K562 (cell line): Measurements from ENCODE around the gene MLH3. TPM values are rescaled to one million over a fixed set of nuclear protein-coding genes. Genes with fewer than 3 reads are reported as not detected.

ENCODE experiments used
- ATAC-seq: fragments of 200-7000 bp; cut with Tn5 transposase; 3 replicates; pipeline ENCODE4 v1.9.1; 2020; ENCODE audit warnings: moderate library complexity
- BruUV-seq: library from RNA; stranded (reverse); fragments of 400-500 nt; replicated peaks from 2 replicates; lab custom pipeline; 2021; lab: Mats Ljungman, UMichigan
- CTCF ChIA-PET: fragments of 300-600 bp; formaldehyde crosslinking; extraction: SDS; loops from one replicate; lab custom pipeline; 2021; ENCODE audit warnings: low intra/inter-chr PET ratio; lab: Yijun Ruan, JAX
- POLR2A ChIA-PET: fragments of 300-600, 350-650 bp; sonication (Branson Sonifier 250); formaldehyde crosslinking; extraction: SDS; loops from one replicate; lab custom pipeline; 2021; ENCODE audit warnings: antibody characterized with exemption, inconsistent platforms; lab: Yijun Ruan, JAX
- DNase-seq, 4 experiments: peaks; one replicate each; pipeline versions ENCODE4 v3.0.0 to v3.0.0-alpha.2; 2011 to 2018; ENCODE audit warnings: low spot score in 3 of 4, mixed read lengths in 3 of 4; ENCODE audit errors: extremely low read depth in 1 of 4
- FAIRE-seq: peaks from 2 replicates; lab custom pipeline; 2011; peaks lifted over from hg19 to GRCh38; lab: Jason Lieb, UNC
- H2AFZ ChIP-seq: 2 replicates; pipeline ENCODE4 v1.6.0; 2011; ENCODE audit warnings: low read depth, low read length, control low read depth, inconsistent platforms
- H3K27ac ChIP-seq: fragments of 200-600 bp; 3 replicates; pipeline ENCODE4 v1.8.0; 2011; ENCODE audit warnings: low read depth, mild to moderate bottlenecking, control low read depth, inconsistent platforms, low read length, moderate library complexity, mixed read lengths; ENCODE audit errors: extremely low read depth
- H3K27me3 ChIP-seq, 2 experiments: fragments of 300-600 bp in 1 of 2; 2 replicates in 1 of 2; 3 replicates in 1 of 2; pipeline versions ENCODE4 v1.6.0 to v1.8.0; 2011; ENCODE audit warnings: inconsistent platforms in 2 of 2, low read length in 2 of 2, mild to moderate bottlenecking in 1 of 2, mixed read lengths in 1 of 2, moderate library complexity in 1 of 2; ENCODE audit not compliant: control insufficient read depth in 2 of 2, insufficient read depth in 2 of 2
- H3K36me3 ChIP-seq: fragments of 300-600 bp; 3 replicates; pipeline ENCODE4 v1.8.0; 2011; ENCODE audit warnings: mild to moderate bottlenecking, low read length, inconsistent platforms; ENCODE audit not compliant: control insufficient read depth, insufficient read depth
- H3K4me1 ChIP-seq, 2 experiments: fragments of 200-600 bp in 1 of 2; replicated peaks in 1 of 2; 2 replicates in 1 of 2; 3 replicates in 1 of 2; pipeline versions ENCODE4 v1.5.1 to v1.8.0; 2011; ENCODE audit warnings: inconsistent platforms in 2 of 2, low read length in 2 of 2, mild to moderate bottlenecking in 1 of 2, mixed read lengths in 1 of 2, moderate library complexity in 1 of 2; ENCODE audit not compliant: control insufficient read depth in 2 of 2, insufficient read depth in 2 of 2
- H3K4me2 ChIP-seq: 2 replicates; pipeline ENCODE4 v1.6.1; 2011; ENCODE audit warnings: low read length, control low read depth, inconsistent platforms, mixed read lengths; ENCODE audit not compliant: insufficient read depth
- H3K4me3 ChIP-seq: fragments of 200-600 bp; sonication (generic), shearing (Covaris generic); 2 replicates; pipeline ENCODE4 v1.5.1; 2016; ENCODE audit warnings: control low read depth, inconsistent platforms
- H3K79me2 ChIP-seq: fragments of 200-600 bp; 3 replicates; pipeline ENCODE4 v1.8.0; 2011; ENCODE audit warnings: low read length, inconsistent platforms; ENCODE audit not compliant: control insufficient read depth, insufficient read depth
- H3K9ac ChIP-seq, 2 experiments: 2 replicates each; pipeline versions ENCODE4 v1.6.0 to v1.6.1; 2011; ENCODE audit warnings: low read depth in 2 of 2, low read length in 2 of 2, control low read depth in 1 of 2, inconsistent platforms in 1 of 2, mild to moderate bottlenecking in 1 of 2, mixed read lengths in 1 of 2; ENCODE audit not compliant: insufficient read depth in 1 of 2
- H3K9me1 ChIP-seq: one replicate; pipeline ENCODE4 v1.6.0; 2011; ENCODE audit warnings: inconsistent platforms, mild to moderate bottlenecking, low read length, moderate library complexity; ENCODE audit not compliant: control insufficient read depth, insufficient read depth
- H3K9me3 ChIP-seq: replicated peaks from 2 replicates; pipeline ENCODE4 v1.5.1; 2011; ENCODE audit warnings: low read depth, low read length, inconsistent platforms; ENCODE audit not compliant: control insufficient read depth, insufficient read depth
- H4K20me1 ChIP-seq: replicated peaks from 2 replicates; pipeline ENCODE4 v1.6.1; 2011; ENCODE audit warnings: low read length, inconsistent platforms, mixed read lengths; ENCODE audit not compliant: control insufficient read depth, insufficient read depth
- HEY1 ChIP-seq: fragments of 250-450 bp; sonication (Bioruptor Pico); IDR thresholded peaks from 2 replicates; pipeline ENCODE4 v1.5.0; 2020; ENCODE audit warnings: mild to moderate bottlenecking, moderate library complexity, borderline replicate concordance
- MED1 ChIP-seq: sonication (generic); formaldehyde crosslinking; IDR thresholded peaks from 2 replicates; pipeline ENCODE4 v1.8.1; 2023; ENCODE audit warnings: missing genetic modification reagents, borderline replicate concordance
- POLR3A ChIP-seq: IDR thresholded peaks from 2 replicates; pipeline ENCODE4 v1.6.1; 2011; ENCODE audit warnings: borderline replicate concordance, mild to moderate bottlenecking, moderate library complexity; ENCODE audit not compliant: insufficient read length, insufficient read depth; ENCODE audit errors: extremely low read depth
- SOX6 ChIP-seq: fragments of 450-650 bp; IDR thresholded peaks from 2 replicates; pipeline ENCODE4 v1.6.1; 2014; ENCODE audit warnings: mild to moderate bottlenecking
- SRSF3 ChIP-seq: fragments of 200-400 bp; formaldehyde crosslinking; IDR thresholded peaks from 2 replicates; pipeline ENCODE4 v1.6.1; 2016; ENCODE audit warnings: mild to moderate bottlenecking, low read length, moderate library complexity; ENCODE audit not compliant: insufficient read depth
- TAF7 ChIP-seq: fragments of 450-650 bp; IDR thresholded peaks from 2 replicates; pipeline ENCODE4 v1.6.1; 2016; ENCODE audit warnings: missing genetic modification characterization, missing compliant biosample characterization
- ZNF311 ChIP-seq: fragments of 250-450 bp; sonication (Bioruptor Pico); IDR thresholded peaks from 2 replicates; pipeline ENCODE4 v1.4.0; 2020; ENCODE audit warnings: mild to moderate bottlenecking, moderate library complexity
- ZNF644 ChIP-seq: fragments of 200-800 bp; sonication (Bioruptor generic); IDR thresholded peaks from 2 replicates; pipeline ENCODE4 v1.6.1; 2016; ENCODE audit warnings: low read depth, missing genetic modification characterization, missing compliant biosample characterization
- ZNF707 ChIP-seq: fragments of 250-450 bp; sonication (Bioruptor Pico); conservative IDR thresholded peaks from 2 replicates; pipeline ENCODE4 v1.8.0; 2022; ENCODE audit warnings: inconsistent platforms, mild to moderate bottlenecking, moderate library complexity
- ZNF766 ChIP-seq: fragments of 200-800 bp; sonication (Bioruptor generic); conservative IDR thresholded peaks from 2 replicates; pipeline ENCODE4 v1.6.1; 2016; ENCODE audit warnings: missing genetic modification characterization, missing compliant biosample characterization
- ZNF79 ChIP-seq: fragments of 250-450 bp; sonication (Bioruptor Pico); IDR thresholded peaks from 2 replicates; pipeline ENCODE4 v1.4.0; 2020; ENCODE audit warnings: low read depth, mild to moderate bottlenecking, moderate library complexity
- WGBS: fragments of 100-300 bp; shearing (Covaris generic); methylation state at CpG from one replicate; pipeline ENCODE4 v1.1.6; 2016; ENCODE audit warnings: low coverage, mixed read lengths; ENCODE audit not compliant: insufficient coverage; ENCODE audit errors: missing lambda C conversion rate; 5-methylcytosine and 5-hydroxymethylcytosine counted together
- in situ Hi-C: fragments of 300-500 bp; cut with MboI; formaldehyde crosslinking; loops from 4 replicates; pipeline ENCODE4 v1.15.0; 2018; ENCODE audit warnings: inconsistent platforms, mixed read lengths
- intact Hi-C: fragments of 100-400 bp; cut with micrococcal nuclease; formaldehyde crosslinking; loops from 2 replicates; pipeline ENCODE4 v1.14.2; 2022
- polyA plus RNA-seq, 8 experiments: library from polyadenylated mRNA; depleted of rRNA in 4 of 8; stranded (reverse) in 5 of 8; unstranded in 3 of 8; fragments of >200 nt; fragmentation: Nextera tagmentation in 2 of 8; fragmentation: Illumina TruSeq in 1 of 8; extraction: Ambion mirVana in 2 of 8; extraction: Trizol in 1 of 8; gene quantifications; 2 replicates each; pipeline versions ENCODE4 v1.2.1 to v1.2.3, GENCODE V29; 2011 to 2014; ENCODE audit warnings: inconsistent platforms in 1 of 8, missing spikeins in 1 of 8
- total RNA-seq, 7 experiments: library from RNA; depleted of rRNA in 6 of 7; stranded (reverse); fragments of >200 nt in 6 of 7; fragmentation: Illumina TruSeq in 2 of 7; extraction: Trizol in 2 of 7; gene quantifications; 2 replicates each; pipeline versions ENCODE4 v1.2.1 to v1.2.3, GENCODE V29; 2011 to 2021; ENCODE audit warnings: low replicate concordance in 1 of 7
- TF ChIP-seq, protein P1 (sequence below): fragments of 200-400 bp; formaldehyde crosslinking; IDR thresholded peaks from 2 replicates; pipeline ENCODE4 v1.6.1; 2017; ENCODE audit warnings: mild to moderate bottlenecking, low read depth, low read length, moderate library complexity
- TF ChIP-seq, protein P2 (sequence below): fragments of 250-450 bp; sonication (Bioruptor Pico); IDR thresholded peaks from 2 replicates; pipeline ENCODE4 v1.8.0; 2022; ENCODE audit warnings: inconsistent platforms

The MLH3 gene
- total and polyA plus RNA-seq, 9 of the 15 experiments (the other 6 are each of a cell fraction or from before 2014, with no cell fraction given): 5.9 to 15.3 (median 10.7) TPM

DNA sequence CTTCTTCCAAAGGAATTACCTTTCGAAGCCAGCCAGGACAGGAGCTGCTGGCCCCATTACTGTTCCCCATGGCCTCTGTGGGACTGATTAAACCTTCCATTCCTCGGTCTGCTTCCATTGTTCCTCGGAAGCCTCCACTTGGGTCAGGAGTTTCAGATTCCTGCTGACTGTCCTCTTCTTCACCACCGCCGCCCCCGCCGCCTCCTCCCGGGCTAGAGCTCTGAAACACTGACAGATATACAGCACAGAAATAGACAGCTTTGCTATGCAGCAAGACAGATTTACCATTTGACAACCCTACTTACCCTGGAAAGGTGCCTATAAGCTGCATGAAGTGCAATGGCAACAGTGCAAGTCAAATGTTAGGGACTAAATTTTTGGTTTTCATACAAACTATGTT is 40.0 kb upstream of the MLH3 start:
- Histone ChIP-seq H2AFZ (no peak overlapping the region), H3K4me1 (no peaks in the 10 kb centered on the region), H3K4me2 (no peak overlapping the region), H3K27ac (no peak overlapping the region), H4K20me1 (no peaks in the 10 kb centered on the region), H3K79me2 (no peaks in the 10 kb centered on the region), H3K9ac (no peak overlapping the region), H3K9me1 (no peaks in the 10 kb centered on the region), H3K4me3 (no peak overlapping the region), H3K9me3 (no peaks in the 10 kb centered on the region), H3K27me3 (no peaks in the 10 kb centered on the region), H3K36me3 (peaks cover 34% of the 10 kb centered on the region; the same call in 2 of the 3 replicates)
- TF ChIP-seq ZNF707 (CRISPR knock-in tag) (no peak), HEY1 (CRISPR knock-in tag) (no peak), ZNF311 (CRISPR knock-in tag) (no peak)
- no TSS peak for BruUV-seq
- in situ Hi-C loops (no loop called here), intact Hi-C loops (no loop called here)
- POLR2A ChIA-PET: interaction anchor here (1.1 kb wide), 1 partner anchor 8 kb away, joined by 3 read pairs; no protein-coding TSS in a partner anchor
- CTCF ChIA-PET: no interaction called here
- no peak for DNase-seq
- 79% methylated on average over 7 of the region's 8 CpGs for WGBS
- no peak for FAIRE-seq
- ATAC-seq: no peak

DNA sequence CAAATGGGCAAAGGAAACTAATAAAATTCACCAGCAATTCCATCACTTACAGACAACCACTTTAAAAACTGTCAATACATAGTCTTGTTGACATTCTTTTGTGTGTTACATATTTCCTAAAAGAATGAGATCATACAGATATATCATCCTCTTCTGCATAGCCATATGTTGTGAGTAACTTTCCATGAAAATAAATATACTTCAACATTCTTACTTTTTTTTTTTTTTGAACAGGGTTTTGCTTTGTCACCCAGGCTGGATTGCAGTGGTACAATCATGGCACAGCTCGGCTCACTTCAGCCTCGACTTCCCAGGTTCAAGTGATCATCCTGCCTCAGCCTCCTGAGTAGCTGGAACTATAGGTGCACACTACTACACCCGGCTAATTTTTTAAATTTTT is 39.1 kb upstream of the MLH3 start:
- DNase-seq: no peak
- Histone ChIP-seq H2AFZ (no peak overlapping the region), H4K20me1 (no peaks in the 10 kb centered on the region), H3K36me3 (peaks cover 34% of the 10 kb centered on the region; the same call in 2 of the 3 replicates), H3K9me3 (no peaks in the 10 kb centered on the region), H3K9ac (no peak overlapping the region), H3K4me2 (no peak overlapping the region), H3K27ac (no peak overlapping the region), H3K4me3 (no peak overlapping the region), H3K9me1 (no peaks in the 10 kb centered on the region), H3K79me2 (no peaks in the 10 kb centered on the region), H3K4me1 (no peaks in the 10 kb centered on the region), H3K27me3 (no peaks in the 10 kb centered on the region)
- no TSS peak for BruUV-seq
- POLR2A ChIA-PET: interaction anchor here (1.1 kb wide), 1 partner anchor 9 kb away, joined by 3 read pairs; no protein-coding TSS in a partner anchor
- CTCF ChIA-PET: no interaction called here
- in situ Hi-C loops: no loop called here
- WGBS: 69% methylated on average over 3 of the region's 3 CpGs
- ATAC-seq: no peak
- FAIRE-seq: no peak
- intact Hi-C loops: no loop called here
- TF ChIP-seq ZNF79 (CRISPR knock-in tag) (no peak), SRSF3 (no peak), TAF7 (no peak), ZNF766 (no peak), SOX6 (no peak), ZNF644 (tag) (no peak), POLR3A (no peak), MED1 (CRISPR knock-in tag) (no peak)
- TF ChIP-seq, protein P1, sequence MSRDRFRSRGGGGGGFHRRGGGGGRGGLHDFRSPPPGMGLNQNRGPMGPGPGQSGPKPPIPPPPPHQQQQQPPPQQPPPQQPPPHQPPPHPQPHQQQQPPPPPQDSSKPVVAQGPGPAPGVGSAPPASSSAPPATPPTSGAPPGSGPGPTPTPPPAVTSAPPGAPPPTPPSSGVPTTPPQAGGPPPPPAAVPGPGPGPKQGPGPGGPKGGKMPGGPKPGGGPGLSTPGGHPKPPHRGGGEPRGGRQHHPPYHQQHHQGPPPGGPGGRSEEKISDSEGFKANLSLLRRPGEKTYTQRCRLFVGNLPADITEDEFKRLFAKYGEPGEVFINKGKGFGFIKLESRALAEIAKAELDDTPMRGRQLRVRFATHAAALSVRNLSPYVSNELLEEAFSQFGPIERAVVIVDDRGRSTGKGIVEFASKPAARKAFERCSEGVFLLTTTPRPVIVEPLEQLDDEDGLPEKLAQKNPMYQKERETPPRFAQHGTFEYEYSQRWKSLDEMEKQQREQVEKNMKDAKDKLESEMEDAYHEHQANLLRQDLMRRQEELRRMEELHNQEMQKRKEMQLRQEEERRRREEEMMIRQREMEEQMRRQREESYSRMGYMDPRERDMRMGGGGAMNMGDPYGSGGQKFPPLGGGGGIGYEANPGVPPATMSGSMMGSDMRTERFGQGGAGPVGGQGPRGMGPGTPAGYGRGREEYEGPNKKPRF: no peak
- TF ChIP-seq, protein P2, sequence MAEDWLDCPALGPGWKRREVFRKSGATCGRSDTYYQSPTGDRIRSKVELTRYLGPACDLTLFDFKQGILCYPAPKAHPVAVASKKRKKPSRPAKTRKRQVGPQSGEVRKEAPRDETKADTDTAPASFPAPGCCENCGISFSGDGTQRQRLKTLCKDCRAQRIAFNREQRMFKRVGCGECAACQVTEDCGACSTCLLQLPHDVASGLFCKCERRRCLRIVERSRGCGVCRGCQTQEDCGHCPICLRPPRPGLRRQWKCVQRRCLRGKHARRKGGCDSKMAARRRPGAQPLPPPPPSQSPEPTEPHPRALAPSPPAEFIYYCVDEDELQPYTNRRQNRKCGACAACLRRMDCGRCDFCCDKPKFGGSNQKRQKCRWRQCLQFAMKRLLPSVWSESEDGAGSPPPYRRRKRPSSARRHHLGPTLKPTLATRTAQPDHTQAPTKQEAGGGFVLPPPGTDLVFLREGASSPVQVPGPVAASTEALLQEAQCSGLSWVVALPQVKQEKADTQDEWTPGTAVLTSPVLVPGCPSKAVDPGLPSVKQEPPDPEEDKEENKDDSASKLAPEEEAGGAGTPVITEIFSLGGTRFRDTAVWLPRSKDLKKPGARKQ (CRISPR knock-in tag): no peak
